WERI-Rb-1 (cell line): ENCODE measurements around the gene ABLIM3.

Experiments
- DNase-seq: peaks from one replicate; pipeline ENCODE4 v3.0.0-alpha.2; 2020
- H3K27ac ChIP-seq: fragments of 250-450 bp; sonication (Bioruptor Pico); 2 replicates; pipeline ENCODE4 v1.5.1; 2020; ENCODE audit warnings: mild to moderate bottlenecking, moderate library complexity
- H3K27me3 ChIP-seq: fragments of 250-450 bp; sonication (Bioruptor Pico); 2 replicates; pipeline ENCODE4 v1.5.1; 2021; ENCODE audit warnings: mild to moderate bottlenecking, low read depth, moderate library complexity; ENCODE audit not compliant: insufficient read depth, severe bottlenecking
- H3K36me3 ChIP-seq: fragments of 250-450 bp; sonication (Bioruptor Pico); 2 replicates; pipeline ENCODE4 v1.5.1; 2020; ENCODE audit warnings: mild to moderate bottlenecking, moderate library complexity
- H3K4me3 ChIP-seq: 2 replicates; pipeline ENCODE4 v1.5.1; 2011; ENCODE audit warnings: low read depth, mild to moderate bottlenecking, control low read depth, low read length
- H3K9me3 ChIP-seq: fragments of 250-450 bp; sonication (Bioruptor Pico); 2 replicates; pipeline ENCODE4 v1.5.1; 2021; ENCODE audit warnings: mild to moderate bottlenecking, moderate library complexity; ENCODE audit not compliant: severe bottlenecking
- CTCF ChIP-seq: IDR thresholded peaks from 2 replicates; pipeline ENCODE4 v1.5.1; 2011; ENCODE audit warnings: low read depth, mild to moderate bottlenecking, control low read depth, inconsistent platforms, low read length

Gene ABLIM3

GRCh38 chr5:149210225-149210624, 68.9 kb downstream of the ABLIM3 start:
- H3K27ac ChIP-seq, result no peak overlapping the region
- H3K9me3 ChIP-seq, result no peaks in the 10 kb centered on the region
- H3K4me3 ChIP-seq, result no peak overlapping the region
- H3K27me3 ChIP-seq, result peaks cover 82% of the 10 kb centered on the region
- no peak for TF ChIP-seq CTCF
- no peaks in the 10 kb centered on the region for H3K36me3 ChIP-seq
- no peak for DNase-seq

DNA sequence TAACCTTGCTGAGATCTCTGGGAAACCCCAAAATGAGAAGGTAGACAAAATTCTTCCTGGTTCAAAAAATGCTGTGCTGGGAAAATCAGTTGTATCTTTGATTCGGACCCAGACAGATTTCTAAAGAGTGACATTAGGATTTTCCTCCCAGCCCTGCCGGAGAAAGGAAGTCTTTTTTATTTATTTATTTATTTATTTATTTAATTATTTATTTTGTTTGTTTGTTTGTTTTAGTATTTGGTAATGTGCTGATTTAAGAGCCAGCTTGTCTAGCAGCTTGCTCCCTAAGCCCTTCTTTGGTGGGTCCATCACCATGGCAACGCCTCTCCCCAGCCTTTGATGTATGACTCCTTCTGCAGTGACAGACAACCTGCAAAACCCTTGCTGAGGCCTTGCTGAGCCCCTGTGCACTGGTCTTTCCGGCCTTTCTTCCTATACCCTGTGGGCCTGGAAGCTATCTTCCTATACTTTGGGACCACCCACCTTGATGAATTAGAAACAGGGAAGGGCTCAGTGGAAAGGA, 69.7 kb downstream of the ABLIM3 start:
- H3K4me3 ChIP-seq, result no peak overlapping the region
- no peak overlapping the region for H3K27ac ChIP-seq
- no peak for TF ChIP-seq CTCF
- DNase-seq, result no peak
- no peaks in the 10 kb centered on the region for H3K36me3 ChIP-seq
- peaks cover 83% of the 10 kb centered on the region for H3K27me3 ChIP-seq
- no peaks in the 10 kb centered on the region for H3K9me3 ChIP-seq

GRCh38 chr5:149211566-149211965, 70.3 kb downstream of the ABLIM3 start:
- Histone ChIP-seq H3K4me3 (no peak overlapping the region), H3K27me3 (peaks cover 86% of the 10 kb centered on the region), H3K36me3 (no peaks in the 10 kb centered on the region), H3K27ac (no peak overlapping the region), H3K9me3 (no peaks in the 10 kb centered on the region)
- DNase-seq, result no peak
- TF ChIP-seq CTCF, result no peak

DNA sequence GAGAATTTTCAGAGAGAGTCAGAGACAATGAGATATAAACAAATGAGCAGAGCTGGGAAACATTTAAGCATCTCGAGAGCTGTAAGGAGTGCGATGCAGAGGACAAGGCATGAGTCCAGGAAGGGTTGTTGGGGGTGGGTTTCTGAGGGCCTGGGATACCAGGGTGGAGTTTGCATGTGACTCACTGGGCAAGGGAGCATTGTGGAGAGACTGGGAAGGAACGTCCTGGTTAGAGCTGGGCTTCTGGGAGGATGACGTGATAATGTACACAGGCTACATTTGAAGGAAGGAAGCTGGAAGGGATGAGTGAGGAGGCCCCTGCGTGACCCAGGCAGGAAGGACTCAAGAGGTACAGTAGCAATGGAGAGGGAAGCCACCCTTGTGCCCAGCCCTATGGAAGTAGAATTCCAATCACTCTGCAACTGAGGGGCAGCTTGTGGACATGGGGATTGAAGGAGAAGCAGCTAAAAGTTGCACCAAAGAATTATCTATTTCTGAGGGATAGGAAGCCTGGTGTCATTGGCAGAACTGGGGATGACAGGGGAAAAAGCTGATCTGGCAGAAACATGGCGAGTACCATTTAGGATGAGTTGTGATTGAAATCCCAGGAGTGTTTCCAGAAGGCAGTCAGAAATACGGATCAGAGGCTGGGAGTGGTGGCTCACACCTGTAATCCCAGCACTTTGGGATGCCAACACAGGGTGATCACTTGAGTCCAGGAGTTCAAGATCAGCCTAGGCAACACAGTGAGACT, 71.1 kb downstream of the ABLIM3 start:
- no peak overlapping the region for H3K4me3 ChIP-seq
- H3K27ac ChIP-seq, result no peak overlapping the region
- H3K36me3 ChIP-seq, result no peaks in the 10 kb centered on the region
- no peak for DNase-seq
- no peak for TF ChIP-seq CTCF
- H3K27me3 ChIP-seq, result peaks cover 90% of the 10 kb centered on the region
- no peaks in the 10 kb centered on the region for H3K9me3 ChIP-seq

DNA sequence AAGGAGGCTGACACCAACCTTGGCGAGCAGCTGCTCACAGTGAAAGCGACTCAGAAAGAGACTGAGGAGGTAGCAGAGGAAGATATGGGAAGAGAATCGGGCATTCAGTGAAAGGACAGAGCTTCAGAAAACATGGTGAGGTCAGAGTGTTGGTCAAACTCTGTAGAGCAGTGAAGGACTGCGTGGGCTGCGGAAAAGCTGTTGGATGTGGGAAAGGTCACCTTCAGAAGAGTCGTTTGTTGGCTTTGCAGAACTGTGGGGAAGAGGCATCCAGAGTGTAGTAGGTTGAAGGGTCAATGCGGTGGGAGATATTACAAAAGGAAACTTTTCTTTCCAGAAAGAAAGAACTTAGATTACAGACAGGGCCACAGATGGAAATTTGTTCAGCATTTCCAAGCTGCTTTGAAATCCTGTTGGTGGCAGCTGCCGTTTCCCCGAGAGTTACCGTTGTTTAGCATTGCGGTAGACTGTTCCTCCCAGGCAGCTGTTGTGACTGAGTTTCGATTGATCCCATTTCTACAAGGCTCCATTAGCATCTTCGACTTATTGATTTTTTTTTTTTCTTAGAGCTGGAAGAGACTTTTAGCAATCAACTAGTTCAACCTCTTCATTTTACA, 72.1 kb downstream of the ABLIM3 start:
- no peak for DNase-seq
- H3K27ac ChIP-seq, result no peak overlapping the region
- peaks cover 91% of the 10 kb centered on the region for H3K27me3 ChIP-seq
- H3K9me3 ChIP-seq, result no peaks in the 10 kb centered on the region
- H3K4me3 ChIP-seq, result no peak overlapping the region
- H3K36me3 ChIP-seq, result no peaks in the 10 kb centered on the region
- TF ChIP-seq CTCF, result no peak
